ENCODE measurements around the gene NDUFV2.
"Not testable (repeated sequence)": the region's sequence is repeated elsewhere in the genome, so short reads cannot be mapped to it uniquely, and the experiment has no call there.

The NDUFV2 gene

GRCh38 chr18:9102508-9103375 is at the start of gene NDUFV2:
NDUFV2 (plus strand) TSS chr18:9102699; CDS start chr18:9102744, 45 bp downstream.
- DNase-seq (ENCODE audit: low read depth): peak; percentile 98

- DNase-seq (ENCODE audit: low read depth): no peak
These were observed 48.7 kb upstream of the NDUFV2 start for GRCh38 chr18:9053814-9054213.

GRCh38 chr18:9055185-9055584 is 47.3 kb upstream of the NDUFV2 start:
- no peak for DNase-seq (ENCODE audit: low read depth)

GRCh38 chr18:9055626-9056025 is 46.9 kb upstream of the NDUFV2 start:
- DNase-seq (ENCODE audit: low read depth): no peak

GRCh38 chr18:9057646-9058045 is 44.9 kb upstream of the NDUFV2 start:
- DNase-seq (ENCODE audit: low read depth): no peak

GRCh38 chr18:9058406-9058805 is 44.1 kb upstream of the NDUFV2 start:
- no peak for DNase-seq (ENCODE audit: low read depth)

- no peak for DNase-seq (ENCODE audit: low read depth)
These were observed 40.1 kb upstream of the NDUFV2 start for GRCh38 chr18:9062418-9062751.

- no peak for DNase-seq (ENCODE audit: low read depth)
These were observed 36.6 kb upstream of the NDUFV2 start for GRCh38 chr18:9065864-9066263.

GRCh38 chr18:9066358-9066757 is 36.1 kb upstream of the NDUFV2 start:
- DNase-seq (ENCODE audit: low read depth): no peak

- no peak for DNase-seq (ENCODE audit: low read depth)
These were observed 35.6 kb upstream of the NDUFV2 start for GRCh38 chr18:9066817-9067306.

GRCh38 chr18:9067823-9068222 is 34.7 kb upstream of the NDUFV2 start:
- DNase-seq (ENCODE audit: low read depth): no peak

- DNase-seq (ENCODE audit: low read depth): no peak
These were observed 34.2 kb upstream of the NDUFV2 start for GRCh38 chr18:9068346-9068745.

GRCh38 chr18:9069601-9070000 is 32.9 kb upstream of the NDUFV2 start:
- DNase-seq (ENCODE audit: low read depth): no peak

GRCh38 chr18:9070212-9070611 is 32.3 kb upstream of the NDUFV2 start:
- DNase-seq (ENCODE audit: low read depth): no peak

GRCh38 chr18:9079818-9080528 is 22.5 kb upstream of the NDUFV2 start:
- no peak for DNase-seq (ENCODE audit: low read depth)

GRCh38 chr18:9081940-9082339 is 20.6 kb upstream of the NDUFV2 start:
- DNase-seq (ENCODE audit: low read depth): no peak

- no peak for DNase-seq (ENCODE audit: low read depth)
These were observed 19.6 kb upstream of the NDUFV2 start for GRCh38 chr18:9082711-9083510.

GRCh38 chr18:9086015-9086414 is 16.5 kb upstream of the NDUFV2 start:
- DNase-seq (ENCODE audit: low read depth): no peak

- no peak for DNase-seq (ENCODE audit: low read depth)
These were observed 15.9 kb upstream of the NDUFV2 start for GRCh38 chr18:9086624-9087023.

GRCh38 chr18:9087144-9087543 is 15.4 kb upstream of the NDUFV2 start:
- no peak for DNase-seq (ENCODE audit: low read depth)

GRCh38 chr18:9088252-9088651 is 14.2 kb upstream of the NDUFV2 start:
- no peak for DNase-seq (ENCODE audit: low read depth)

GRCh38 chr18:9088727-9089126 is 13.8 kb upstream of the NDUFV2 start:
- DNase-seq (ENCODE audit: low read depth): not testable (repeated sequence)
